ENCODE data around the gene MRPL11.

Gene MRPL11

DNA sequence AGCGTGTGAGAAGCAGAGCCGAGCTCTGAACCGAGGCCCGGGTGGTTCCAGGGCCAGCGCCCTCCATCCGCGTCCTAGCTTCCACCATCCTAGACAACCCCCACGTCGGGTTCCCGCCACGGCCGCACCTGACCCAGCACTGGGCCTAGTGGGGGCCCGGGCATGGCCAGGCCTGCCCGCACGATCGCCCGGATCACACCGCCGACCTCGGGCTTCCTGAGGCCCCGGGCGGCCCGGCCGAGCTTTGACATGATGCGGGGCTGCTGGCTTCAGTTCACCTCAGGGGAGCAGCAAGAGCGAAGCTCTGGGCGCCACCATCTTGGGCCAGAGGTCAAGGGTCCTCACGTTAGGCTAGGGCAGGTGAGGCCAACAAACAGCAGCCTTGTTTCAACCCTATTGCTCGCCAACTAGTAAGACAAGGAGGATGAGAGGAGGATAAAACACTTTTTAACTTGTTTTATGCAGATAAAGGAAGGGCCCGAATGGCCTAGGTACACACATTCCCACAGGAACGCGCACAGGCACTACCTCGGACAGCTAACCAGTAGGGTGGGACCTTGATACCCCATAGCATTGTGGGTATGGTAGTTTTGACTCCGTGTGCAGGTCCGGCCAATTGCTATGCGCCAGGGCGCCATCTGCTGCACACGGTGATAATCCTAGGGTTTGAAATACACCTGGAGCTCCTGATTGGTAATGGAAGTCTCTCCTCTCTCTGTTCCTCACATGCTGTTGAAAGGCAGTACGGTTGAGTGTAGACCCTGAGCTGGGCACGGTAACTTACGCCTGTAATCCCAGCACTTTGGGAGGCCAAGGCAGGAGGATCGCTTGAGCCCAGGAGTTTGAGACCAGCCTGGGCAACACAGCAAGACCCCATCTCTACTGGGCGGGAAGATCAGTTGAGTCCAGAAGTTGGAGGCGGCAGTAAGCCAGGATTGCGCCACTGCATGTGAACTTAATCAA lies at the start of gene MRPL11:
TSS of gene MRPL11 (minus strand) at position 345 of the 963 bp plus-strand sequence. CDS start at position 251, 94 bp downstream.
- peak; percentile 81 to 83 for DNase-seq

DNA sequence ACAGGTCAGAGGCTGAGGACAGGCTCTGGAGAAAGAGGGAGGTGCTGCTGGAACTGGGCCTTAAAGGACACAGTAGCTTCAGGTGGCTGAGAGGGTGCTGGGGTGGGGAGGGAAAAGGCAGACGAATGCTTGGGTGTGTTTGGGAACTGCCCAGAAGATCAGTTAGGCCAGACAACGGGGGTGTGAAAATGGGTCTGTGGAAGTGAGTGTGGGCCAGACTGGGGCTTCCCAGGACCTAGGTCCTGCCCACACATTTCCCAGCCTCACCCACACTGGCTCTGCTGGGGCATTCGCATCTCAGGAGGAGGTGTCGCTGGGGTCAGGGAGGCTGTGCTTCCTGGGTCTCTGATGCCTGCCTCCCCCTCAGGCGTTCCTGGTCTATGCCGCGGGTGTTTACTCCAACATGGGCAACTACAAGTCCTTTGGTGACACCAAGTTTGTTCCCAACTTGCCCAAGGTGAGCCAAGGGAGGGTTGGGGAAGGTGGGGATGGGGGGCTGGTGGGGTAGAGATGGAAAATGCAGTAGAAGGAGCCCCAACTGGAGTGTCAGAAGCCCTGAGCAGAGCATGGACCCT lies 46.2 kb upstream of the MRPL11 start:
- DNase-seq, result no peak

- peak; percentile 95 for DNase-seq
Measured at GRCh38 chr11:66480117-66480938, 41.7 kb upstream of the MRPL11 start, which contains the start of gene DPP3. DPP3 (plus strand) TSS chr11:66480434; CDS start chr11:66482201, 1,767 bp downstream.

GRCh38 chr11:66479394-66480116 lies 40.9 kb upstream of the MRPL11 start:
- no peak for DNase-seq

DNA sequence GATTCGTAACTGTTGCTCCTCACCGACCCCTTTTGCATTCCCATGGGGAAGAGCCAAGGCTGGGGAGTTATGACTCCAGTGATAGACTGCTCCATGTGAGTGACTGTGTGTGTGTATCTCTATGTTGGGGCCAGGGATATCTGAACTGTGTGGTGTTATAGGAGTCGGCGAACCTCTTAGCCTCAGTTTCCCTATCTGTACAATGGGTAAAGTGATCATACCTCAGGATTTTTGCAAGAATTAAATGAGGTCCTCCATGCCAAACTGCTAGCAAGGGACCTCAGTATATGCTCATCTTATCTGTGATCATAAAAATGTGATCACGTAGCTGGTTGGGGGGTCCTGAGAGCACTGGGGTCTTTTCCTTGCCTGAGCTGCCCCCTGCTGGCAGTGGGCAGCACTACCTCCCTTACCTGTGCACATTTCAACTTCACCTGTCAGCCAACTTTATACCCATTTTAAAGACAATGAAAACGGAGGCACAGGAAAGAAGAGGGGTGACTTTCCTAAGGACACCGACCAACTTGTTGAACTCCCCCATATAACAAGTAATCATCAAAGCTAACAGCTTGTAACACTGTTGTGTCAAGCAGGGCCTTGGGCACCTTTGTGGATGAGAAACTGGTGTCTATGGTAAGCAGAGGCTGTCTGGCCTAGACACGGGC lies 40.2 kb upstream of the MRPL11 start:
- no peak for DNase-seq

DNA sequence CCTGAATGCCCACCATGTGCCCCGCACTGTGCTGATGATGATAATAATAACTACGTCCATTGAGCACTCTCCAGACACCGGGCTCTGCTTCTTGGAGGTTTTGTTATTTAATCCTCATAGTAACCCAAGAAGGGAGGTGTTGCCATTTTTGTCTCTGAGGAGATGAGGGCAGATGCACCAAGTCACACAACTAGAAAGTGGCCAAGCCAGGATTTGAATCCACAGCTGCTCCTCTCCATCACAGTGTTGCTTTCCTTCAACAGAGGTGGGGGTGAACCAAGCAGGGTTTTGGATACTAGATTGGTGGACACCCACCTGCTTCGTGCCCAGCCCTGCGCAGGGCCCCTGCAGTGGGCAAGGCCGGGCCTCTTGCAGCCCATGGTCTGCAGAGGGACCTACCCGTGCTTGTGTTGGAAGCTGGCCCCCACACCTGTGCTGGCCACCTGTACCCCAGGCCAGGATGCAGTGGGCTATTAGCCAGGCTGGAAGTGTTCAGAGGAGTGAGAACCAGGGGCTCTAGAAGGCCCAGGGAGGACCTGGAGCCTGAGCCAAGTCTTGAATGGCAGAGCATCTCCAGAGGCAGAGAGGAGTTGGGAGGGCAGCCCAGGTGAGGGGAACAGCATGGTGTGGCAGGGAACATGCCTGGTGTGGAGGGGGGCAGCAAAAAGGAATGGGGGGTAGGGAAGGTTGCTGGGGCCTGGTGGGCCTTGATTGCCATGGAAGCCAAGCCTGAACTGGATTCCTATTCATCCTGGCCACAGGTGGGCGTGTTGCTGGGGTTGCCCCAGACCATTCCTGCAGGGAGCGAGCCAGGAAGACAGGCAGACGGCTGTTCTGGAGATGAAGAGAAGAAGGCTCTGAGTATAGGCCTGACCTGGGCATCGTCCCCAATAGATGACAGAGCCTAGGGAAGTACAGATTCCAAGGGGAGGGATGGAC lies 38.9 kb upstream of the MRPL11 start:
- DNase-seq, result no peak

DNA sequence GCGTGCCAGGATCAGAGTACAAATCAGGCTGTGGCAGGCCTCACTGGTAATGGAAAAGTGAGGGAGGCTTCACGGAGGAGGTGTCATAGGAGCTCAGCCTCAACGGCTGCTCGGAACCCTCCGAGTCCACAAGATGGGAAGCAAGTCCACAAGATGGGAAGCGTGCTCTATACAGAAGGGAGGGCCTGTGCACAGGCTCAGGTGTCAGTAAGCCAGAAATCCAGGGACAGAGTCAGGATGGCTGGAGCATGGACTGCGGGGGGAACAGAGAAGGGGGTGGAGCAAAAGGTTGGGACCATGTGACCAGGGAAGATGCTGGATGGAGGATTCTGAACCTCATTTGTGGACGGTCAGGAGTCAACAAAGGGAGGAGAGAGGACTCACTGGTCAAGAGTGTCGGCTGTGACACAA lies 38.2 kb upstream of the MRPL11 start:
- no peak for DNase-seq

DNA sequence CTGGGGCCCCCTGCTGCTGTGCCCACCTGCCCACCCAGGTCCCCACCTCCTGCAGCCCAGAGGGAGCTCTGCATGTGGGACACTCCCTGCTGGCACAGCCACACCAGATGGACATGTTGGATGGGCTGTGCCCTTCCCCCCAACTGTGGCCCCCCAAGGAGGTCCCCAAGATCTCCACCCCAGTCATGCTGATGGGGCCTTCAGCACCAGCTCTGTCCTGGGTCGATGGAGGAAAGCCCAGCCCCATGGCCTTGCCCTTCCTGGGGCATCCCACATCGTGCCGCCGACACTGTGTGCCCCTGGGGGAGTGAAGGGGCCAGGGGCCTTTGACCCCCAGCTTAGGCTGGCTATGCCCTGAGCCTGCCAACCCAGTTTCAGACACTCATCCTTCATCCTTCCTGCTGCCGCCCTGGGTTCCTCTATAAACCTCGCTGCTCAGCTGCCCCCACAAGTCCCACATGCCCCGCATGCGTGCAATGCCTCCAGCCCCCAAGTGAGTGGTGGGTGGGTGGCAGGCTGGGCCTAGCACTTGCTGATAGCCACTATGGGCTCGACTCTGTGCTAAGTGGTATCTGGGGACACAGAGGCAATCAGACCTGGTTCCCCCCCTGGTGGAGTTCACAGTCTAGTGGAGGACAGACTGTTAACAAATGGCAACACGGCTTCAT lies 37.7 kb upstream of the MRPL11 start:
- DNase-seq, result no peak

DNA sequence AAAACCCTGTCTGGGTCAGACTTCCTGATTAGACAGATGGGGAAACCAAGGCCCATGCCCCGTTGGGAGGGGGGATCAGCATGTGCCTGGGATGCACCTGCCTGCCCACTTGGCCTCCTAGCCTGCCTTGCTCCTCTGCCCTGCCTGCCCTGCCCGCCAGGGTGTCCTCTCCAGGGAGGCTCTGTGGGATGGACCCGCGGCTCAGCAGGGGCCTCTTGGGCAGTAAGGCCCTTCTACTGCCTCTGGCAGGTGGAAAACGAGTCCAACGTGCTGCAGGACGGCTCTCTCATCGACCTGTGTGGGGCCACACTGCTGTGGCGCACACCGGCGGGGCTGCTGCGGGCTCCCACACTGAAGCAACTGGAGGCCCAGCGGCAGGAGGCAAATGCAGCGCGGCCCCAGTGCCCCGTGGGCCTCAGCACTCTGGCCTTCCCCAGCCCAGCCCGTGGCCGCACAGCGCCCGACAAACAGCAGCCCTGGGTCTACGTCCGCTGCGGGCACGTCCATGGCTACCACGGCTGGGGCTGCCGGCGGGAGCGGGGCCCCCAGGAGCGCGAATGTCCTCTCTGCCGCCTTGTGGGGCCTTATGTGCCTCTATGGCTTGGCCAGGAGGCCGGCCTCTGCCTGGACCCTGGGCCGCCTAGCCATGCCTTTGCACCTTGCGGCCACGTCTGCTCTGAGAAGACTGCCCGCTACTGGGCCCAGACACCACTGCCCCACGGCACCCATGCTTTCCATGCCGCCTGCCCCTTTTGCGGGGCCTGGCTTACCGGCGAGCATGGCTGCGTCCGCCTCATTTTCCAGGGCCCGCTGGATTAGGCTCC lies 36.9 kb upstream of the MRPL11 start:
- no peak for DNase-seq

GRCh38 chr11:66473608-66474515 lies 35.2 kb upstream of the MRPL11 start:
- no peak for DNase-seq

GRCh38 chr11:66473167-66473566 lies 34.5 kb upstream of the MRPL11 start:
- DNase-seq, result no peak

DNA sequence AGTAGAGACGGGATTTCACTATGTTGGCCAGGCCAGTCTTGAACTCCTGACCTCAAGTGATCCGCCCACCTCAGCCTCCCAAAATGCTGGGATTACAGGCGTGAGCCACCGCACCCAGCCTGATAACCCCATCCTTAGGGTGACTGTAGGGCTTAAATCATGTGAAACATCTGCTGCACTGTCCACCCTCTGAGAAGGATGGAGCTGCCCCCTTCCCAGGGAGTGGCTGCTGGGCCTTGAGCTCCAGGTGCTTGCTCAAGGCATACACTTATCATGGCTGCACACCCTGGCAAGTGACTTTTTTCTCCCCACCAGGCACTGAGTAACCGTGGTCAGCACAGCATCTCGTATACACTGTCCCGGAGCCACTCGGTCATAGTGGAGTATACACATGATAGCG lies 33.4 kb upstream of the MRPL11 start:
- DNase-seq, result no peak

GRCh38 chr11:66471142-66471541 lies 32.5 kb upstream of the MRPL11 start:
- no peak for DNase-seq

GRCh38 chr11:66470015-66470414 lies 31.4 kb upstream of the MRPL11 start:
- DNase-seq, result no peak

DNA sequence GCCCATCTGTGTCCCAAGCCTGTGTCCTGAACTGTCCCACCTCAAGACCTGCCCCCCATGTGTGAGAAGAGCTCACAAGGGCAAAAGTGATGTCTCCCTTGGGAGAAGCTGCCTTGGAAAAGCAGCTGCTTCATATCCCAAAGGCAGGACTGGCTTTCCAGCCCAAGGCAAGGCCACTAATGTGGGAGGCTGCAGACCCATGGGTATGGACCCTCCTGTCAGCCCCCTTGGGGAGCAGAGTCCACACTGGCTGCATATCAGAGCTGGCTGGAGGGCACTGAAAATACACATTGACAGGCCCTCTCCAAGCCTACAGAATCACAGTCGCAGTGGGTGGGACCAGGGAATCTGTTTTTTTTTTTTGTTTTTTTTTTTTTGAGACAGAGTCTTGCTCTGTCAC lies 30.8 kb upstream of the MRPL11 start:
- no peak for DNase-seq

GRCh38 chr11:66468691-66469090 lies 30.0 kb upstream of the MRPL11 start:
- DNase-seq, result no peak

DNA sequence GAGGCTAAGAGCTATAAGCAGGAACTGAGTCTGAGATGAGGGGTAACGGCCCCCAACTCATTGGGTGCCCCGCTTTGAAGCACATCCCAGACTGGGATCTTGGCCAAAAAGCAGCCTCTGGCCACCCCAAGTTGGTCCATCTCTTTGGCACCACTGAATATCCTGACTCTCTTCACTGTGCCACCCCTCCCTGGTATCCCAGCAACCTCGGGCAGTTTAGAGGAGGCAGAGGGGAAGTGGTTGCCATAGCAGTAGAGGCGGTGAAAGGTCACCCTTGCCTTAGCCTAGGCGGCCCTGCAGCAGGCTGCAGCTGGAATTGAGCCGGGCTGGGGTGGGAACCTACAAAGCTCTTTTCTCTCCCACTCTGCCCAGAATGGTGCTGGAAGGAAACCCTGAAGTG lies 29.1 kb upstream of the MRPL11 start:
- no peak for DNase-seq

- DNase-seq, result peak; percentile 29 to 39
Measured at GRCh38 chr11:66467034-66467659, 28.5 kb upstream of the MRPL11 start.

Measured in stimulated activated CD4-positive, alpha-beta T cell treated with anti-CD3 and anti-CD28 coated beads, Interleukin-2, amount 100 ng/mL, for 48 hours (primary cell).